GM21529 (cell line): ENCODE results near the gene EPHA2.
"Not testable (repeated sequence)": the region's sequence is repeated elsewhere in the genome, so short reads cannot be mapped to it uniquely, and the experiment has no call there.

ENCODE experiments used
- ATAC-seq: cut with Tn5 transposase; IDR thresholded peaks from one replicate; pipeline ENCODE4 v1.9.1; 2021; ENCODE audit not compliant: unreplicated experiment

EPHA2 gene

DNA sequence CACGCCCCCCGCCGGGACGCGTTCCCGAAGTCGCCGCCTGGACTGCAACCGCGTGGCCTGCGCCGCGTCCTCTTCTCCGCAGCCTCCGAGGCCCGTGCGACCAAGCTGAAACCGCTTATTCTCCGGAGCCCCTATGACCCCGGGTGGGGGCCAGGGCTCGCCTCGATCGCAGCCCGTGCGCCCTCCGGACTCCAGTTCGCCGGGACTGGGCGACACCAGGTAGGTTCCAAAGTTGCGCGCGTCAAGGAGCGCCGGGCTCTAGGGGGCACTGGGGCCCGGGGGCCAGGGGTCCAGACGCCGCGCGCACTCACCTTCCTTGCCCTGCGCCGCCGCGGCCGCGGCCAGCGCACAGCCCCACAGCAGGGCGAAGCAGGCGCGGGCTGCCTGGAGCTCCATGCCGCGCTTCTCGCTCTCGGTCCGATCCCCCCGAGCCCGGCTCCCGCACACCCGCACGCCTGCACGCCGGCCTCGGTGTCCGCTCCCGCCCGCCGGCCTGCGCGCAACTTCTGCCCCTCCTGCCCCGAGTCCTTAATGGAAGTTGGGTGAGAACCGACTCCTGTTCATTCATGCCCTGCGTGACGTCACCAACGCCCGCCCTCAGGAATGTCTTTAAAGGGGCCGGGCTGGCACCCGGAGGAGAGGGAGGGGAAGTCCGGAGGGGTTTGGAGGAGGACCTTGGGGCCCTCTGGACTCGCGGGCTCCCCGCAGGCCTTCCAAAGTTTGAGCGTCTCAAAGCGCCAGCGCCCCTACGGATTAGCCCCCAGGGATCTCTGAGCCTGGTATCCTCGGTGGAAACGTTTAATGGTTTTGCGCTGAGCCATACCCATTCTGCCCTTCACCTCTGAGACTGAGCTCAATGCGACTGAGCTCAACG lies at the start of gene EPHA2:
Gene EPHA2, minus strand, starts transcription at position 533 of the 874 bp plus-strand sequence. Its CDS starts 137 bp downstream, at position 396.
- no peak for ATAC-seq

- no peak for ATAC-seq
These were observed 49.4 kb upstream of the EPHA2 start for GRCh38 chr1:16205334-16205671.

GRCh38 chr1:16204634-16205333 lies 48.9 kb upstream of the EPHA2 start:
- no peak for ATAC-seq

GRCh38 chr1:16204216-16204615 lies 48.3 kb upstream of the EPHA2 start:
- no peak for ATAC-seq

DNA sequence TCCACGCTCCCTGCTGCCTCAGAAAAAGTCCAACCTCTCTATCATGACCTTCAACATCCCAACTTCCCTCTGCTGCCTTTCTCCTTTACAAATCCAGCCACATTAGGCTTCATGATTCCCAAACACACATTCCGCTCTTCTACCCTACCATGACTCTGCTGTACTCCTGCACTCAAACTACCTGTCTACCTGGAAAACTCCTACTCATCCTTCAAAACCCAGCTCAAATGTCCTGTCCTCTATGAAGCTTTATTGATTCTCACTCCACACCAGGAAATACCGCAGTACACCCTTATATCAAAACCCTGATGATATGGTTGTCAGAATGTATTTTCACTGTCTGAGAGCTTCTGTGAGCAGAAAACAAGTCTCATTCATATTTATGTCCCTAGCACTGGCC lies 47.7 kb upstream of the EPHA2 start:
- ATAC-seq: no peak

- no peak for ATAC-seq
These were observed 46.7 kb upstream of the EPHA2 start for GRCh38 chr1:16202281-16203210.

- no peak for ATAC-seq
These were observed 43.8 kb upstream of the EPHA2 start for GRCh38 chr1:16199700-16200099.

DNA sequence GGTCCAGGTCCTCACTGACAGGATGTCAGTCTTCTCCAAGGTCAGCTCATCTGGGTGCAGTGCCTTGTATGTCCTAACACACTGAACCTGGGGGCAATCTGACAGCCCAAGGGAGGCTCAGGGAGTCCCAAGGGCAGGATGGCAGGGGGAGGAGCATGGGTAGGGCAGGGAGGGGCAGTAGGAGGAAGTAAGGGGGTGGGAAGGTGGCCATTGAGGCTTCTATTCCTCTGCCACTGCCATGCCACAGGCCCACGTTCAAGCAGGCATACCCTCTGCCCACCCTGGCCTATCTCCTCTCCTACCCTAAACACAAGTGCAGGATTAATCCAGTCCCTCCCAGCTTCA lies 43.3 kb upstream of the EPHA2 start:
- ATAC-seq: no peak

- ATAC-seq: no peak
These were observed 42.7 kb upstream of the EPHA2 start for GRCh38 chr1:16198444-16199156.

- ATAC-seq: no peak
These were observed 41.0 kb upstream of the EPHA2 start for GRCh38 chr1:16196874-16197273.

- ATAC-seq: not testable (repeated sequence)
These were observed 40.3 kb upstream of the EPHA2 start for GRCh38 chr1:16196139-16196538.

DNA sequence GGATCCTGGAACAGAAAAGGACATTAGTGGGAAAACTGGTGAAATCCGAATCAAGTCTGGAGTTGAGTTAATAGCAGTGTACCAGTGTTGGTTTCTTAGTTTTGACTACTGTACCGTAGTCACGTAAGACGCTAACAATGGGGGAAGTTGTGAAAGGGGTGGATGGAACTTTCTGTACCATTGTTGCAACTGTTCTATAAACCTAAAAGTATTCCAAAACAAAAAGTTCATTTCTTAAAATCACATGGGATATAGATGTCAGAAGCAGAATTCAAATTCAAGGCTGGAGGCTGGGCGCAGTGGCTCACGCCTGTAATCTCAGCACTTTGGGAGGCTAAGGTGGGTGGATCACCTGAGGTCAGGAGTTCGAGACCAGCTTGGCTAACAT lies 39.6 kb upstream of the EPHA2 start:
- no peak for ATAC-seq

- ATAC-seq: no peak
These were observed 36.2 kb upstream of the EPHA2 start for GRCh38 chr1:16191916-16192546.

GRCh38 chr1:16191309-16191708 lies 35.4 kb upstream of the EPHA2 start:
- no peak for ATAC-seq

DNA sequence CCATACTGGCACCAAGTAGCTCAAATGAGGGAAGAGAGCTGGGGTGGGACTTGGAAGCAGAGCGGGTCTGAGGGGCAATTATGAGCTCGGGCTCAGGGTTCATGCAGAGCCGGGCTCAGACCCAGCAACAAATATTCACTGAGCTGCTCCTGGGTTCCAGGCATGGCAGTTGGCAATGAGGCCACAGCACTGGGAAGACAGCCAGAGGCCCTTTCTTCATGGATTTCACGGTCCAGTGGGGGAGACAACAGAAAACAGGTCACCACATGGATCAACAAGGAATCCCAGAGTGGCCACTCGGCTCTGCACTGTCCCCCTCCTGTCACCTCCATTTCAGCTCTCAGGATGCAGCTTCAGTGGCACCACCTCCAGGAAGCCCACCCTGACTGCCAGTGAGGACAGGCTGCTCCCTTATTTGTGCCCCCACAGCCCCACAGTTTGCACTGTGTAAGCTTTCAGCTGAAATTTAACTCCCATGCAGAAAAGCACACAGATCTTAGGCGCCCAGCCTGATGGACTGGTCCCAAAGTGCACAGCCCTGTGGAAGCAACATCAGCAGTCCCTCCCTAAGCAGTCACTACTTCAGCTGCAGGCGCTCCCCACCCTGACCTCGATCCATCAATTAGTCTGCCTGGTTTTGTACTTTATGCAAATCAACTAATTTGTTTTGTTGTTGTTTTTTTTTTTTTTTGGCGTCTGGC lies 34.2 kb upstream of the EPHA2 start:
- no peak for ATAC-seq

DNA sequence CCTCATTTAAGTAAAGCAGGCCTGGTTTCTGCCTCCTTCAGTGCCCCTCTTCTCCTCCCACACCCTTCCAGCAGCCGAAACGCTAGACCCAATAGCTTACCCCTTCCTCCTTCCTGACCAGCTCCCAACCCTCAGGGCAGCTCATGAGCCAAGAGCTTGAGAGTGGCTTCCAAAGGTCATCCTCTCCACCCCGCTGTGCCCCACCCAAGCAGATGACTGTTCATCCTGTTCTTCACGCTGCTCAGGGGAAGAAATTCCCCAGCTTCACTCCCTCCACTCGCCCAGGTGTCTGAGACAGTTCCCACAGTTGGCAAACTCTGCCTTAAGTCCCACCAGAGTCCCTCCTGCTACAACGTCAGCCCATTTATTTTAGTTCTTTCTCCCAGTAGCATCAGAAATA lies 33.1 kb upstream of the EPHA2 start:
- no peak for ATAC-seq

DNA sequence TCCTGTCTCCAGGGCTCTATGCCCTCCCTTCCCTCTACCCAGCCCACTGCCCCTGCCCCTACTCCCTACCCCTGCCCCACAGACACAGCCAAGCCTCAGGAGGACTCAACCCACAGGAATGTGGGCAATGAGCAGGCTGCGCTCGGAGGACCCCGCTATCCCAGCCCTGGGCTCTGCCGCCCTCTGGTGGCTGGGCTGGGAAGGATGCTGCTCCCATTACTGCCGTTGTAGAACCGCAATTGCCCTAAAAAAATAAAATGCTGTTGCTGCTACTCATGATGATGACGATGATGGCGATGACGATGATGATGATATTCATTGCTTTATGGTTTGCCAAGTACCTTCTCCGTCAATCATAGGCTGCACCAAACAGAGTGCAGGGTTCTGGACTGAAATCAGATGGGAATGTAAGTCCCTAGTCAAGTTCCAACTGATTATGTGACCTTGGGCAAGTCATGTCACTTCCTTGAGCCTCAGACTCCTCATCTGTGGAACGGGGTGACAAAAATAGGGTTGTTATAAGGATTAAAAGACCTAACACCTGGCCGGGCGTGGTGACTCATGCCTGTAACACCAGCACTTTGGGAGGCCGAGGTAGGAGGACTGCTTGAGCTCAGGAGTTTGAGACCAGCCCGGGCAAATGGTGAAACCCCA lies 32.0 kb upstream of the EPHA2 start:
- no peak for ATAC-seq

DNA sequence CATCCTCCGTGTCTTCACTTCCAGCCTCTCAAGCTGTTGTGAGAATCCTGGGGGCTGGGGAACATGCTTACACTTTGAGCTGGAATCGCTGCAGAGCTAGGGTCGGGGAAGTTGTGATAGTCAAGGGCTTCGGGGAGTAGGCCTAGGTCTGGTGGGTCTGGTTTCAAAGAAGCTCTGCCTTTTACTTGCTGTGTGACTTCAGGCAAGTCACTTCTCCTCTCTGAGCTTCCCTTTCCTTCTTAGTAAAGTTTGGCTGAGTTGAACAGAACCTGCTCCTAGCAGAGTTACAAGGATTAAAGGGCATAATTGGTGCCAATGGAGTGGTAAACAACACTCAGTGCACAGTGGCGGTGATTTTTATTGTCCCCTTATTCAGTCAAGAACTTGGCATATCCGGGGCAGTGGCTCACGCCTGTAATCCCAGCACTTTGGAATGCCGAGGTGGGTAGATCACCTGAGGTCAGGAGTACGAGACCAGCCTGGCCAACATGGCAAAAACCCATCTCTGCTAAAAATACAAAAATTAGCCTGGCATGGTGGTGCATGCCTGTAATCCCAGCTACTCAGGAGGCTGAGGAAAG lies 30.9 kb upstream of the EPHA2 start:
- ATAC-seq: no peak
